GM21529 (cell line): ENCODE measurements around the gene CEP170.
"Not testable (repeated sequence)": the region's sequence is repeated elsewhere in the genome, so short reads cannot be mapped to it uniquely, and the experiment has no call there.

Source experiments
- ATAC-seq: cut with Tn5 transposase; IDR thresholded peaks from one replicate; pipeline ENCODE4 v1.9.1; 2021; ENCODE audit not compliant: unreplicated experiment

The CEP170 gene

GRCh38 chr1:243183176-243183575 lies 71.9 kb downstream of the CEP170 start:
- not testable (repeated sequence) for ATAC-seq

GRCh38 chr1:243179720-243180119 lies 75.4 kb downstream of the CEP170 start:
- no peak for ATAC-seq

GRCh38 chr1:243177792-243178191 lies 77.3 kb downstream of the CEP170 start:
- not testable (repeated sequence) for ATAC-seq

GRCh38 chr1:243173758-243174369 lies 81.2 kb downstream of the CEP170 start:
- ATAC-seq: not testable (repeated sequence)

GRCh38 chr1:243164911-243165310 lies 90.2 kb downstream of the CEP170 start:
- not testable (repeated sequence) for ATAC-seq

- not testable (repeated sequence) for ATAC-seq
Observed at GRCh38 chr1:243150906-243151305, 104.2 kb downstream of the CEP170 start.

- not testable (repeated sequence) for ATAC-seq
Observed at GRCh38 chr1:243149120-243149519, 106.0 kb downstream of the CEP170 start.

GRCh38 chr1:243147351-243147750 lies 107.7 kb downstream of the CEP170 start:
- ATAC-seq: not testable (repeated sequence)

GRCh38 chr1:243140498-243140897 lies 114.6 kb downstream of the CEP170 start:
- ATAC-seq: not testable (repeated sequence)

GRCh38 chr1:243122876-243123409 lies 132.1 kb downstream of the CEP170 start:
- not testable (repeated sequence) for ATAC-seq

- not testable (repeated sequence) for ATAC-seq
Observed at GRCh38 chr1:243121939-243122338, 133.1 kb downstream of the CEP170 start.

GRCh38 chr1:243118601-243119322 lies 136.3 kb downstream of the CEP170 start:
- not testable (repeated sequence) for ATAC-seq

- not testable (repeated sequence) for ATAC-seq
Observed at GRCh38 chr1:243116187-243116586, 138.9 kb downstream of the CEP170 start.

GRCh38 chr1:243114769-243115168 lies 140.3 kb downstream of the CEP170 start:
- ATAC-seq: not testable (repeated sequence)

- ATAC-seq: peak; percentile 93
Observed at GRCh38 chr1:243114059-243114713, 140.9 kb downstream of the CEP170 start.

GRCh38 chr1:243107171-243107570 lies 147.9 kb downstream of the CEP170 start:
- not testable (repeated sequence) for ATAC-seq

- not testable (repeated sequence) for ATAC-seq
Observed at GRCh38 chr1:243105652-243106332, 149.3 kb downstream of the CEP170 start.

- not testable (repeated sequence) for ATAC-seq
Observed at GRCh38 chr1:243105104-243105503, 150.0 kb downstream of the CEP170 start.

- not testable (repeated sequence) for ATAC-seq
Observed at GRCh38 chr1:243104452-243104851, 150.6 kb downstream of the CEP170 start.

GRCh38 chr1:243101551-243102050 lies 153.5 kb downstream of the CEP170 start:
- peak; percentile 87 for ATAC-seq

GRCh38 chr1:243087368-243087767 lies 167.7 kb downstream of the CEP170 start:
- not testable (repeated sequence) for ATAC-seq
